OCI-LY1 (cell line): ENCODE measurements around the gene ROR2.

ENCODE experiments used
- H2AFZ ChIP-seq: fragments of 200-600 bp; sonication (generic), shearing (Covaris generic); 2 replicates; pipeline ENCODE4 v1.6.0; 2014; ENCODE audit warnings: antibody characterized with exemption, mild to moderate bottlenecking, low read length
- H3F3A ChIP-seq: fragments of 200-600 bp; sonication (generic), shearing (Covaris generic); 2 replicates; pipeline ENCODE4 v1.6.0; 2014; ENCODE audit warnings: mild to moderate bottlenecking, antibody characterized with exemption, low read length, moderate library complexity; ENCODE audit not compliant: insufficient read depth
- H3K27ac ChIP-seq: fragments of 200-600 bp; sonication (generic); 2 replicates; pipeline ENCODE4 v1.5.1; 2014; ENCODE audit warnings: low read length, mixed run types, mild to moderate bottlenecking, low read depth; ENCODE audit not compliant: poor library complexity, severe bottlenecking
- H3K27me3 ChIP-seq: fragments of 200-600 bp; sonication (generic); 2 replicates; pipeline ENCODE4 v1.6.0; 2014; ENCODE audit warnings: antibody characterized with exemption, mild to moderate bottlenecking, low read length, moderate library complexity; ENCODE audit not compliant: insufficient read depth
- H3K36me3 ChIP-seq: fragments of 200-600 bp; sonication (generic); 2 replicates; pipeline ENCODE4 v1.6.1; 2014; ENCODE audit warnings: mild to moderate bottlenecking, antibody characterized with exemption, low read length, moderate library complexity, mixed read lengths; ENCODE audit not compliant: insufficient read depth
- H3K4me1 ChIP-seq: fragments of 200-600 bp; sonication (generic); 2 replicates; pipeline ENCODE4 v1.5.1; 2014; ENCODE audit warnings: mild to moderate bottlenecking, low read length, moderate library complexity; ENCODE audit not compliant: insufficient read depth, severe bottlenecking
- H3K4me2 ChIP-seq: fragments of 200-600 bp; sonication (generic), shearing (Covaris generic); 2 replicates; pipeline ENCODE4 v1.6.1; 2014; ENCODE audit warnings: low read length
- H3K4me3 ChIP-seq: fragments of 200-600 bp; sonication (generic); 2 replicates; pipeline ENCODE4 v1.5.1; 2014; ENCODE audit warnings: low read length, low read depth, mild to moderate bottlenecking, mixed read lengths; ENCODE audit not compliant: poor library complexity, severe bottlenecking
- H3K79me2 ChIP-seq: fragments of 200-600 bp; shearing (Covaris generic); 2 replicates; pipeline ENCODE4 v1.6.1; 2016; ENCODE audit warnings: mixed run types, low read length, mixed read lengths; ENCODE audit not compliant: insufficient read depth
- H3K9ac ChIP-seq: fragments of 200-600 bp; sonication (generic), shearing (Covaris generic); 2 replicates; pipeline ENCODE4 v1.6.1; 2014; ENCODE audit warnings: mild to moderate bottlenecking, low read length, mixed read lengths
- H3K9me2 ChIP-seq: fragments of 200-600 bp; sonication (generic), shearing (Covaris generic); 2 replicates; pipeline ENCODE4 v1.6.1; 2014; ENCODE audit warnings: low read depth, mild to moderate bottlenecking, low read length, mixed read lengths
- H3K9me3 ChIP-seq: fragments of 200-600 bp; shearing (Covaris generic); 2 replicates; pipeline ENCODE4 v1.6.1; 2014; ENCODE audit warnings: low read length, mixed read lengths
- H4K20me1 ChIP-seq: fragments of 200-600 bp; sonication (generic), shearing (Covaris generic); 2 replicates; pipeline ENCODE4 v1.6.0; 2016; ENCODE audit warnings: mild to moderate bottlenecking, low read length; ENCODE audit not compliant: insufficient read depth
- EZH2 ChIP-seq: fragments of 200-600 bp; sonication (generic), shearing (Covaris generic); IDR thresholded peaks from 2 replicates; pipeline ENCODE4 v1.8.0; 2017; ENCODE audit warnings: borderline replicate concordance, mixed run types, mild to moderate bottlenecking, antibody characterized with exemption, low read length, moderate library complexity, mixed read lengths
- TF ChIP-seq, protein P1 (sequence below): fragments of 200-600 bp; sonication (generic), shearing (Covaris generic); IDR thresholded peaks from 2 replicates; pipeline ENCODE4 v1.5.1; 2017; ENCODE audit warnings: mild to moderate bottlenecking, antibody characterized with exemption, low read length, moderate library complexity, mixed read lengths

ROR2 gene

DNA sequence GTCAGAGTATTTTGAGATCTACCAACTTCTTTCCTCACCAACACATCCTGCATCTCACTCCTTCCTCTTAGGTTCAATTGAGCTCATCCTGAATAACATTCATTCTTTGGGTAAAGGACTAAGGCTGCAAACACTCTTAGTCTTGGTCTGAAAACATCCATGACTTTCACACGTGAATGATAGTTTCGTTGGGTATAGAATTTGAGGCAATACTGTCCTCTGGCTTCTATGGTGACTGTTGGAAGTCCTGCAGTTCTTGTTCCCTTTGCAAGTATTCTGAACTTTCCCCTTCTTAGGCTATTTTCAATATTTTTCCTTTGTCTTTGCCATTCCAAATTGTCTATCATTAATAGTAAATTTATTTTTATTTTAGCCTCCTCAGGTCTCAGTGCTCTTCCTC, 185.4 kb downstream of the ROR2 start:
- Histone ChIP-seq H4K20me1 (no peaks in the 10 kb centered on the region), H3K9me3 (0 out of 2 replicates have a peak, but pooled peaks cover 4% of the 10 kb centered on the region), H3K27me3 (no peaks in the 10 kb centered on the region; the same call in 1 of the 2 replicates), H3K79me2 (no peaks in the 10 kb centered on the region), H2AFZ (no peak overlapping the region), H3K4me3 (no peak overlapping the region), H3K4me1 (no peaks in the 10 kb centered on the region), H3F3A (no peaks in the 10 kb centered on the region), H3K27ac (no peak overlapping the region), H3K4me2 (no peak overlapping the region), H3K36me3 (no peaks in the 10 kb centered on the region), H3K9me2 (no peaks in the 10 kb centered on the region), H3K9ac (no peak overlapping the region)
- TF ChIP-seq, protein P1, sequence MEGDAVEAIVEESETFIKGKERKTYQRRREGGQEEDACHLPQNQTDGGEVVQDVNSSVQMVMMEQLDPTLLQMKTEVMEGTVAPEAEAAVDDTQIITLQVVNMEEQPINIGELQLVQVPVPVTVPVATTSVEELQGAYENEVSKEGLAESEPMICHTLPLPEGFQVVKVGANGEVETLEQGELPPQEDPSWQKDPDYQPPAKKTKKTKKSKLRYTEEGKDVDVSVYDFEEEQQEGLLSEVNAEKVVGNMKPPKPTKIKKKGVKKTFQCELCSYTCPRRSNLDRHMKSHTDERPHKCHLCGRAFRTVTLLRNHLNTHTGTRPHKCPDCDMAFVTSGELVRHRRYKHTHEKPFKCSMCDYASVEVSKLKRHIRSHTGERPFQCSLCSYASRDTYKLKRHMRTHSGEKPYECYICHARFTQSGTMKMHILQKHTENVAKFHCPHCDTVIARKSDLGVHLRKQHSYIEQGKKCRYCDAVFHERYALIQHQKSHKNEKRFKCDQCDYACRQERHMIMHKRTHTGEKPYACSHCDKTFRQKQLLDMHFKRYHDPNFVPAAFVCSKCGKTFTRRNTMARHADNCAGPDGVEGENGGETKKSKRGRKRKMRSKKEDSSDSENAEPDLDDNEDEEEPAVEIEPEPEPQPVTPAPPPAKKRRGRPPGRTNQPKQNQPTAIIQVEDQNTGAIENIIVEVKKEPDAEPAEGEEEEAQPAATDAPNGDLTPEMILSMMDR: no peak
- TF ChIP-seq EZH2: no peak

- Histone ChIP-seq H3K9me2 (no peaks in the 10 kb centered on the region), H3K27me3 (no peaks in the 10 kb centered on the region; the same call in 1 of the 2 replicates), H3K9me3 (0 out of 2 replicates have a peak, but pooled peaks cover 4% of the 10 kb centered on the region), H3K4me2 (no peak overlapping the region), H3K4me3 (no peak overlapping the region), H3F3A (no peaks in the 10 kb centered on the region), H4K20me1 (no peaks in the 10 kb centered on the region), H3K27ac (no peak overlapping the region), H3K79me2 (no peaks in the 10 kb centered on the region), H3K4me1 (no peaks in the 10 kb centered on the region), H3K9ac (no peak overlapping the region), H2AFZ (no peak overlapping the region), H3K36me3 (no peaks in the 10 kb centered on the region)
- no peak for TF ChIP-seq EZH2
- TF ChIP-seq, protein P1: no peak
These were observed 188.7 kb downstream of the ROR2 start for GRCh38 chr9:91761362-91761761.

GRCh38 chr9:91760906-91761305, 189.1 kb downstream of the ROR2 start:
- Histone ChIP-seq H3K9me2 (no peaks in the 10 kb centered on the region), H3K36me3 (no peaks in the 10 kb centered on the region), H3K27me3 (no peaks in the 10 kb centered on the region; the same call in 1 of the 2 replicates), H3K9ac (no peak overlapping the region), H3F3A (no peaks in the 10 kb centered on the region), H3K79me2 (no peaks in the 10 kb centered on the region), H3K27ac (no peak overlapping the region), H3K4me2 (no peak overlapping the region), H2AFZ (no peak overlapping the region), H3K4me3 (no peak overlapping the region), H3K4me1 (no peaks in the 10 kb centered on the region), H3K9me3 (0 out of 2 replicates have a peak, but pooled peaks cover 4% of the 10 kb centered on the region), H4K20me1 (no peaks in the 10 kb centered on the region)
- TF ChIP-seq, protein P1: no peak
- no peak for TF ChIP-seq EZH2
